Measurements from ENCODE around the gene PPP3CA. TPM values are rescaled to one million over a fixed set of nuclear protein-coding genes. Genes with fewer than 3 reads are reported as not detected.
"Not testable (repeated sequence)": the region's sequence is repeated elsewhere in the genome, so short reads cannot be mapped to it uniquely, and the experiment has no call there.

PPP3CA gene
- polyA plus RNA-seq, 3 donors = 36.0 to 48.4 (median 47.3) TPM

GRCh38 chr4:101271516-101271915, 75.8 kb downstream of the PPP3CA start:
- peak in 4 of 11 donors; percentile 18 to 32 (median 20) for DNase-seq (ENCODE audit: extremely low read depth in 1 of 11, low read depth in 9 of 11, low spot score in 4 of 11)

GRCh38 chr4:101269682-101270081, 77.6 kb downstream of the PPP3CA start:
- no peak for DNase-seq (ENCODE audit: extremely low read depth in 1 of 11, low read depth in 9 of 11, low spot score in 4 of 11)

GRCh38 chr4:101265816-101266172, 81.5 kb downstream of the PPP3CA start:
- no peak for DNase-seq (ENCODE audit: extremely low read depth in 1 of 11, low read depth in 9 of 11, low spot score in 4 of 11)

GRCh38 chr4:101264993-101265815, 82.1 kb downstream of the PPP3CA start:
- no peak for DNase-seq (ENCODE audit: extremely low read depth in 1 of 11, low read depth in 9 of 11, low spot score in 4 of 11)

- DNase-seq (ENCODE audit: extremely low read depth in 1 of 11, low read depth in 9 of 11, low spot score in 4 of 11) = no peak
These were observed 82.8 kb downstream of the PPP3CA start for GRCh38 chr4:101264512-101264911.

- DNase-seq (ENCODE audit: extremely low read depth in 1 of 11, low read depth in 9 of 11, low spot score in 4 of 11) = no peak
These were observed 84.6 kb downstream of the PPP3CA start for GRCh38 chr4:101262683-101263082.

- DNase-seq (ENCODE audit: extremely low read depth in 1 of 11, low read depth in 9 of 11, low spot score in 4 of 11) = no peak
These were observed 87.5 kb downstream of the PPP3CA start for GRCh38 chr4:101259876-101260275.

- DNase-seq (ENCODE audit: extremely low read depth in 1 of 11, low read depth in 9 of 11, low spot score in 4 of 11) = no peak
These were observed 88.4 kb downstream of the PPP3CA start for GRCh38 chr4:101258883-101259282.

GRCh38 chr4:101256222-101256621, 91.1 kb downstream of the PPP3CA start:
- peak in 2 of 11 donors; percentile 6 to 11 for DNase-seq (ENCODE audit: extremely low read depth in 1 of 11, low read depth in 9 of 11, low spot score in 4 of 11)

- DNase-seq (ENCODE audit: extremely low read depth in 1 of 11, low read depth in 9 of 11, low spot score in 4 of 11) = no peak
These were observed 92.5 kb downstream of the PPP3CA start for GRCh38 chr4:101254776-101255175.

- peak in 1 of 11 donors; percentile 9 for DNase-seq (ENCODE audit: extremely low read depth in 1 of 11, low read depth in 9 of 11, low spot score in 4 of 11)
These were observed 94.2 kb downstream of the PPP3CA start for GRCh38 chr4:101253121-101253520.

GRCh38 chr4:101252721-101253120, 94.6 kb downstream of the PPP3CA start:
- DNase-seq (ENCODE audit: extremely low read depth in 1 of 11, low read depth in 9 of 11, low spot score in 4 of 11) = no peak

GRCh38 chr4:101251261-101251660, 96.1 kb downstream of the PPP3CA start:
- DNase-seq (ENCODE audit: extremely low read depth in 1 of 11, low read depth in 9 of 11, low spot score in 4 of 11) = no peak

GRCh38 chr4:101244349-101244748, 103.0 kb downstream of the PPP3CA start:
- no peak for DNase-seq (ENCODE audit: extremely low read depth in 1 of 11, low read depth in 9 of 11, low spot score in 4 of 11)

- DNase-seq (ENCODE audit: extremely low read depth in 1 of 11, low read depth in 9 of 11, low spot score in 4 of 11) = no peak
These were observed 104.9 kb downstream of the PPP3CA start for GRCh38 chr4:101242441-101242840.

GRCh38 chr4:101240099-101240498, 107.2 kb downstream of the PPP3CA start:
- DNase-seq (ENCODE audit: extremely low read depth in 1 of 11, low read depth in 9 of 11, low spot score in 4 of 11) = no peak

- DNase-seq (ENCODE audit: extremely low read depth in 1 of 11, low read depth in 9 of 11, low spot score in 4 of 11) = no peak
These were observed 107.7 kb downstream of the PPP3CA start for GRCh38 chr4:101239665-101240064.

- no peak for DNase-seq (ENCODE audit: extremely low read depth in 1 of 11, low read depth in 9 of 11, low spot score in 4 of 11)
These were observed 108.6 kb downstream of the PPP3CA start for GRCh38 chr4:101238706-101239105.

GRCh38 chr4:101237773-101238172, 109.6 kb downstream of the PPP3CA start:
- DNase-seq (ENCODE audit: extremely low read depth in 1 of 11, low read depth in 9 of 11, low spot score in 4 of 11) = no peak

- DNase-seq (ENCODE audit: extremely low read depth in 1 of 11, low read depth in 9 of 11, low spot score in 4 of 11) = no peak
These were observed 111.2 kb downstream of the PPP3CA start for GRCh38 chr4:101236097-101236496.

GRCh38 chr4:101234141-101234540, 113.2 kb downstream of the PPP3CA start:
- not testable (repeated sequence) for DNase-seq (ENCODE audit: extremely low read depth in 1 of 11, low read depth in 9 of 11, low spot score in 4 of 11)
